Measurements from ENCODE around the gene SH3BP5L.

SH3BP5L gene

DNA sequence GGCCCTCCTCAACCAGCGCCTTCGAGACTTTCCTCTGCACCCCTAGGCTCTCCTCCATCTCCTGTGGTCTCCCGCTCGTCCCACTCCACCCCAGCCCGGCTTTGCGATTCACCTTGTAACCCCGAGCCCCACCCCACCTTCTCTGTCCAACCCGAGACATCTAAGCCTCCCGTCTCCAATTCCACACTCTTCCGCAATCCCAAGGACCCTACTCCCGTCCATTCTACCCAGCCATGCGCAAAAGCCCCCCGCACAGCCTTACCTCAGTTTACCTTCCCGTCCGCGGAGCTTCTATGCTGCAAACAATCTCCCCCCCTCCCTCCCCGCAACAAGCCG is 174 bp downstream of the SH3BP5L start:
- DNase-seq (ENCODE audit: low read depth, low spot score), result no peak

- no peak for DNase-seq (ENCODE audit: low read depth, low spot score)
These were observed 579 bp downstream of the SH3BP5L start for GRCh38 chr1:248825136-248825535.

- no peak for DNase-seq (ENCODE audit: low read depth, low spot score)
These were observed 1.0 kb downstream of the SH3BP5L start for GRCh38 chr1:248824701-248825100.

- no peak for DNase-seq (ENCODE audit: low read depth, low spot score)
These were observed 1.4 kb downstream of the SH3BP5L start for GRCh38 chr1:248824301-248824700.

GRCh38 chr1:248823517-248824001 is 2.2 kb downstream of the SH3BP5L start:
- no peak for DNase-seq (ENCODE audit: low read depth, low spot score)

DNA sequence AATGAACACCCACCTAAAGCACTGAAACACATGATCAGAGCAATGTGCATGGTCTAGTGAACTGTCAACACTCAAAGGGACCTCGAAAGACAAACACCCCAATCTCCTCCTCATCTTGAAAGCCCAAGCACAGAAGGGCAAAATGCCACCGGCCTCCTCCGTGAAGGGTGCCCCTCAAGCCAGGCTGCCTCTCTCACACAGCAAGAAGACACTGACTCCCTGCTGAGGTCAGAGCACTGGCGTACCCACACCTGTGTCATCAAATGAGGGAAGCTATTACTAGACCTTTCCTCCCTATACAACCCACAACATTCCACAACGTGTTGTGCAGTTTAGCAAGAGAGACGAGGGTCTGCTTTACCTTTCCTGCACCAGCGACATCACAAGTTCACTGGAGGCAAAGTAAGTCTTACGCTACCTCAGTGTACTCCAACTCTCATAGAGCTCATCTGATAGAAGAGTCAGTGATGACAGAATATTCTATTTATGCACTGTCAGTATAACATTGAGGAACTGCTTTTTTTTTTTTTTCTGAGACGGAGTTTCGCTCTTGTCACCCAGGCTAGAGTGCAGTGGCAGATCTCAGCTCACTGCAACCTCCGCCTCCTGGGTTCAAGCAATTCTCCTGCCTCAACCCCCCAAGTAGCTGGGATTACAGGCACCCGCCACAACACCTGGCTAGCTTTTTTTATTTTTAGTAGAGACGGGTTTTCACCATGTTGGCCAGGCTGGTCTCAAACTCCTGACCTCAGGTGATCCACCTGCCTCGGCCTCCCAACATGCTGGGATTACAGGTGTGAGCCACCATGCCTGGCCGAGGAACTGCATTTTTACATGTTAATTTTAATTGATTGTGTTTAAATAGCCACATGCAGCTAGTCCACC is 3.3 kb downstream of the SH3BP5L start:
- DNase-seq (ENCODE audit: low read depth, low spot score), result no peak

DNA sequence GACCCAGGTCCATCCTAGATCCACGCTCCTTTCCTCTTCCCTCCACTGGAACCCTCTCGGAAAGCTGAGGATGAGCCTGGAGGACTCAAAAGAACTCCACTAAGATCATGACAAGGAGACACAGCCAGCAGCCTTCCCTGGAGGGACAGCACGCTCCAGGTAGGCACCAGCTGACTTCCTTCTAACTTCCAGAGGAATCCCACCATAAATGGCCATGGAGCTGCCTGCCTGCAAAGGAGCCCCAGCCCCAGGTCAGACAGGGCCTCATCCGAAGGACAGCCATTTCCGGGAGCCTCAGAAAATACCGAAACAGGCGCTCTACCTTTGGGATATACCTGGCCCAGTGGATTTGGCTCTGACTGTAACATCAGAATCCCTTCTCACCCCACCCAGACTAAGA is 4.1 kb downstream of the SH3BP5L start:
- DNase-seq (ENCODE audit: low read depth, low spot score), result no peak

- no peak for DNase-seq (ENCODE audit: low read depth, low spot score)
These were observed 4.6 kb downstream of the SH3BP5L start for GRCh38 chr1:248821101-248821500.

DNA sequence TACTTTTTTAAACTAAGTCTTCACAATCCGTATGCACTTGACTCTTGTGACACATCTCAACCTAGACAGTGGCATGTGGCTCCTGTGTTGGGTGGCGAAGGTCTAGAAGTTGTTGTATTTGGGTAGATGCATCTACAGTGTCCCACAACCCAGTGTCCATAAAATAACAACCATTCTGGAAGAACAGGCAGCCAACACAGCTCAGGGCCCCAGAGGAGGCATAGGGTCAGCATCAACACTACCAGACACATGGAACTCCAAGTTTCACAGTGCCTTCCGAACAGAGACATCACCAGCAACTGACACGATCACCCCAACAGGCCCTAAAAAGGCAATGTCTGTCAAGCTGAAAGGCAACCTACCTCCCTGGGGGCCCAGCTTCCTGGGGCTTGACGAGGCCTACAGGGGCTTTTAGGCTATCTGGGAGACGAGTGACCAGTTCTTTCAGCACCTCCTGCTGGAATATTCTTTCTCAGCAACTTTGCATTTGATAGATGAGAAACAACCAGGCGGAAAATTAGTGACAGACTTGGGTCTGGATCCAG is 5.6 kb downstream of the SH3BP5L start:
- DNase-seq (ENCODE audit: low read depth, low spot score), result no peak

DNA sequence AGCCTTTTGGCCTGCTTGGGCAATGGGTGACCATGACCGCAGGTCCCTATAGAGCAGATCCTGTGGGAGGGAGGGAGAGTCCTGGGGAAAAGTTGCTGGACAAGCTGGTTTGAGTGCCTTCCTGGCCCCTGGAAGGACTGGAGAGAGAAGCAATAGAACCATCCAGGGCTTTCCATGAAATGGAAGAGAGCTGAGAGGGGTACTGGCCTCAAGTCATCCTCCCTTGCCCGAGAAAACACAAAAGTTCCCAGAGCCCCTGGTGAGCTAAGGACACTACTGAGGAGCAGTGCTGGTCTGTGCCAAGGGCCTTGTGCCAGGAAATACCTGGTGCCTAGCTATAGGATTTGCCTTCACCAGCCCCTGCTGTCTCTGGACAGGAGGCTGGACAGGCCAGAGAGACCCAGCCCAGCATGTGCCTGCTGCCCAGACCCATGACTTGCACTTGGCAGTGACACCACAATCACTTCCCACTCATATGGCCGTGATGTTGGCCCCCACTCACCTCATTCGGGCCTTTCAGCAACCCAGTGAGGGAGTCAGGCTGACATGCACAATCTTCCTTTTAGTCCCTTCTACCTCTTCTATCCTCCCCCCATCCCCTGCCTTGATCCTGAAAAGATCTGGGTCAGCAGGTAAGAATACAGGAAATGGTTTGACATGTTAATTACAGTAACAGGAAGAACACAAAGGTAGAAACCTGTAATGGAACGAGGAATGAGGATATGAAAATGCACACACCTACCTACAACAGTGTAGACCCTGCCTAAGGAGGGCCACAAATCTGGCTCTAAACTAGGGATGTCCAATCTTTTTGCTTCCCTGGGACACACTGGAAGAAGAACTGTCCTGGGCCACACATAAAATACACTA is 7.0 kb downstream of the SH3BP5L start:
- DNase-seq (ENCODE audit: low read depth, low spot score), result no peak

GRCh38 chr1:248817065-248817464 is 8.7 kb downstream of the SH3BP5L start:
- DNase-seq (ENCODE audit: low read depth, low spot score), result no peak

DNA sequence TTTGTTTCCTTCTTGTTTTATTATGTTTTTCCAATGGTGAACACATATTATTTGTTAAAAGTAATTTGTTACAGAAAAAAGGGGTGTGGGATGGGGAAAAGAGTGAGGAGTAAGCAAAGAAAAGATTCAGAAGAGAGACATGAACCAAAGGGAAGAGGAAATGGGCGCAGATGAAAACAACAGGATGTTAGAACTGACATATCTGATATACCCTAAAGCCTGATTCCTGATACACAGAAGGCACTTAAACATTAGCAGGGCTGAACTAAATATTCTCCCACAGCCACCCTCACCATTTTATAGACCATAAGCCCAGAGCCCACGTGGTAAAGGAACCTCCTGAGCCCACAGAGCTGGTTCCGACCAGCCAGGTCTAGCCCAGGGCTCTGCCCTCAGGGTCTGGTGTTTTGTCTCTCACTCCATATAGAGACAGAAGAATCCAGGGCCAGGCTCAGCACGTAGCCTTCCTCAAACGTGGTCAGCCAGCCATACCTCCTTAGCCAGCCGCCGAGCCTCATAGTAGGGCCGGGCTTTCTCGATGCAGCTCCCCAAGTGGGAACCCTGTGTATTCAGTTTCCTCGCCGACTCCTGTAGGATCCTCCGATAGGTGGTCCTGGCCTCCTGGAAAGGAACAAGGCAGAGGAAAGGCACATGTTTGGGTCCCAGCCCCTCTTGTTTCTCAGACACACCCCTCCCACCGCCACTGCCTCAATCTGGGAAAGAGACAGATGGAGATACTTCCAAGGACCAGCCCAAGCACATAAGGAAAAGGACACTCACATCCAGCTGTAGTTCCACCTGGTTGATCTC is 9.5 kb downstream of the SH3BP5L start:
- DNase-seq (ENCODE audit: low read depth, low spot score), result no peak

GRCh38 chr1:248815407-248816034 is 10.2 kb downstream of the SH3BP5L start:
- DNase-seq (ENCODE audit: low read depth, low spot score), result no peak

- DNase-seq (ENCODE audit: low read depth, low spot score), result no peak
These were observed 11.4 kb downstream of the SH3BP5L start for GRCh38 chr1:248814351-248814750.

GRCh38 chr1:248813546-248813945 is 12.2 kb downstream of the SH3BP5L start:
- no peak for DNase-seq (ENCODE audit: low read depth, low spot score)

GRCh38 chr1:248812736-248813425 is 12.8 kb downstream of the SH3BP5L start:
- no peak for DNase-seq (ENCODE audit: low read depth, low spot score)

- no peak for DNase-seq (ENCODE audit: low read depth, low spot score)
These were observed 13.9 kb downstream of the SH3BP5L start for GRCh38 chr1:248811514-248812490.

DNA sequence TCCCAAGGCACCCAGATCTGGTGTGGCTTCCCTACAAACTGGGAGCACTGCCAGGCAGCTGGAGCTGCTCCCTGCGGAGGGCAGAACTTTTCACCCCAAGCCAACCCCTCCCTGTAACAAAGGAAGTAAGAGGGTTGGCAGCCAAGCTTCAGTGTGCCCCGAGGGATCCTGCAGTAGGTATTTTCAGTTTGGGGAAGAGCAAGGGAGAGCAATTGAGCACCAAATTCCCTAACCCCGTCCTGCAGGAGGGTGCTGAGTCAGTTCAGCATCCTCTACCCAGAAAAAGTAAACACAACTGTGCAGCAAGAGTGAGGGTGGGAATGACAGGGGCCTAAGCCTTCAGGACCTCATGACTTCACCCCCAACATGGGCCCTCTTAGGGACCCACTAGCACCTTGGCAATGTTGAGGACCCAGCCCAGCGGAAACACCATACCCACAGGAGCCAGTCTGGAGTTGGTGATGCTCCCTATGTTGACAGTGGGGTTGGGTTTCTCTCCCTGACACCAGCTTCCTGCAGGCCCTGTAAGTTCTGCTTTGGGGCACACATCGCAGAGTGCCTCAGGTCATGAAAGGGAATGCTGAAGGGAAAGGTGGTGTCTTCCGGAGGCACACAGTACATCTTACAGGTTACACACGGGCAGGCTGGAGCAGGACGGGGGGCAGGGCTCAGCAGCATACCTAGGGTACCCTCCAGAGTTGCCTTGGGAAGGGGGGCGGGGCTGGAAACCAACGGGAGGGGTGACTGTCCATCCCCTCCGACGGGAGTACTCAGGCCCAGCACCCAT is 14.8 kb downstream of the SH3BP5L start:
- no peak for DNase-seq (ENCODE audit: low read depth, low spot score)
